GM21723 (cell line): ENCODE data around the gene HASPIN.
A peak's percentile ranks its signal among the peaks of the same experiment; 100 is the strongest.
"Not testable (repeated sequence)": the region's sequence is repeated elsewhere in the genome, so short reads cannot be mapped to it uniquely, and the experiment has no call there.

Experiments used
- ATAC-seq: cut with Tn5 transposase; IDR thresholded peaks from one replicate; pipeline ENCODE4 v1.9.1; 2021; ENCODE audit warnings: mild to moderate bottlenecking, moderate library complexity; ENCODE audit not compliant: unreplicated experiment

The HASPIN gene

DNA sequence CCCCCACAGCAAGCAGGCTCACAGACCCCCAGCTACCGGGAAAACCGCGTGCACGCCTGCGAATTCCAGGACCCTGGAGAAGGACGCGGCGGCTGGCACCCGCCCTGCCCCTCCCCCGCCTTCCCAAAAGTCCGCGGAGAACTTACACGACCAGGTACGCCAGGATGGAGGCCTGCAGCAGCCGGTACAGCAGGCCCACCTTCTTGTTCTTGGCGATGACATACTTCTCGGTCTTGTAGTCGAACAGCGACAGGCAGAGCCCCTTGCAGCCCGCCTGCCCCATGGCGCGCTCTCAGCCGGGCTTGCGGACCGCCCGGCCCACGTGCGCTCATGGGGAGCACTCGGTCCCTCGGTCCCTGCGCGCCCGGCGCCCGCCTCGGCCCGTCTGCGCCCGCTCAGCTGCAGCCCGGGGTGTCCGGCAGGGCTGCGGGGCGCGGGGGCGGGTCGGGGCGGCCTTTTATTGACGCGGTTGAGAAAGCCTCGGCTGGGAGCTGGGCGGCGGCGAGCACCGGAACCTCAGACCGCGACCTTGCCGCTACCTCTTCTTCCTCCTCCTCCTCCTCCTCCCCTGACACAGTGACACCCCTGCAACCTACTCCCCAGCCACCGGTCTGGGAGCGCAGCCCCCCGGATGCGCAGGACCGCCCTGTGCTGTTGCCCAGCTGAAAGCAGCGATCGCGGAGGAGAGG is 27.8 kb upstream of the HASPIN start, which contains the start of gene P2RX5:
P2RX5 (minus strand) TSS at position 433 of the 689 bp plus-strand sequence; CDS start at position 283, 150 bp downstream.
- ATAC-seq = peak; percentile 37

DNA sequence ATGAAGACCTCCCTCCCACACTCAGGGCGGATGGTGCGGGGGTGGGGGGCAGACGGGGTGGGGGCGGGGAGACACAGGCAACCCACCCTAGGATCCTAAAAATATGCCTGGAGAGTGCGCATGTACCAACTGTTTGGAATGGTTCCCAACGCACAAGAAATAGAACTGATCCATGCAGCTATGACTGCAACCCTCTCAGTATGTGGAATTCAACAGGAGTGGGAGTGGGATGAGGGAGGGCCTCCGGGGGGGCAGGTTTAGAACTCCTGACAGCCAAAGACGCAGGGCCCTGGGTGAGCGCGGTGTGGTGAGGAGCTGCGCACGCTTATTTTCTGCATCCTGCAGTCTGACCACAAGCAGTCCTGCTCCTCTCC is 26.6 kb upstream of the HASPIN start:
- ATAC-seq = no peak

DNA sequence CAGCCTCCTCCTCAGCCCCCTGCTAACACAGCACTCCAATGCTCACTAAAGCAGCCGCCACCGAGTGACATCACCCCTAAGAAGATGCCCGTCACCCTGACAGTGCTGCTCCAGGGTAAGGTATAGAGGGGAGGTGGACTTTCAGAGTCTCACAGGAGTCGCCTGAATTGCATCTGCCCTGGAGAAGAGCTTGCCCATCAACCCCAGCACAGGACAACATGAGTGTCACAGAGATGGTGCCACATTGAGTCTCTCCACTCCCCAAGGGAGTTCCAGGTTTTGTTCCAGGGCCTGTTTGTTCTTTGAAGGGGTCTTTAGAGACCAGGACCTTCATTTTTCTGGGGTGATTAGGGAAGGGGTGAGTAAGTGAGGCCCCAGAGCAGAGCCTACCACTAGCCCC is 25.6 kb upstream of the HASPIN start:
- ATAC-seq = no peak

DNA sequence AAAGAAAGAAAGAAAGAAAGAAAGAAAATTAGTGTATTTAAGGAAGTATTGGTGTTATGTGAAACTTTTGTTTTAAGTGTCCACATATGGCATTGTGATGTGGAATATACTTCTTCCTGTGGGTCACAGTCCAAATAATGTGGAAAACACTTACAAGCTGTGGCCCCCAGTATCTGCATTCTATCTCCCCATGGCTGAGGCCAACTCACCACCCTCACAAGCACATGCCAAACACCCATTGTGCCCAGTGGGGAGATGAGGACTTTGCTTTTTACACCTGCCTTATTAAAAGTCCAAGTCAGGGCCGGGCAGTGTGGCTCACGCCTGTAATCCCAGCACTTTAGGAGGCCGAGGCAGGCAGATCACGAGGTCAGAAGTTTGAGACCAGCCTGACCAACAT is 23.8 kb upstream of the HASPIN start:
- no peak for ATAC-seq

DNA sequence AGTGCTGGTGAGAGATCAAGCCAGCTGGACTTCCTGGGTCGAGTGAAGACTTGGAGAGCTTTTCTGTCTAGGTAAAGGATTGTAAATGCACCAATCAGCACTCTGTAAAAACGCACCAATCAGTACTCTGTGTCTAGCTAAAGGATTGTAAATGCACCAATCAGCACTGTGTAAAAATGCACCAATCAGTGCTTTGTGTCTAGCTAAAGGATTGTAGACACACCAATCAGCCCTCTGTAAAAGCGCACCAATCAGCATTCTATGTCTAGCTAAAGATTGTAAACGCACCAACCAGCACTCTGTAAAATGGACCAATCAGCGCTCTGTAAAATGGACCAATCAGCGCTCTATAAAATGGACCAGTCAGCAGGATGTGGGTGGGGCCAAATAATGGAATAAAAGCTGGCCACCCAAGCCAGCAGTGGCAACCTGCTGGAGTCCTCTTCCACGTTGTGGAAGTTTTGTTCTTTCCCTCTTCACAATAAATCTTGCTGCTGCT is 21.6 kb upstream of the HASPIN start:
- not testable (repeated sequence) for ATAC-seq

DNA sequence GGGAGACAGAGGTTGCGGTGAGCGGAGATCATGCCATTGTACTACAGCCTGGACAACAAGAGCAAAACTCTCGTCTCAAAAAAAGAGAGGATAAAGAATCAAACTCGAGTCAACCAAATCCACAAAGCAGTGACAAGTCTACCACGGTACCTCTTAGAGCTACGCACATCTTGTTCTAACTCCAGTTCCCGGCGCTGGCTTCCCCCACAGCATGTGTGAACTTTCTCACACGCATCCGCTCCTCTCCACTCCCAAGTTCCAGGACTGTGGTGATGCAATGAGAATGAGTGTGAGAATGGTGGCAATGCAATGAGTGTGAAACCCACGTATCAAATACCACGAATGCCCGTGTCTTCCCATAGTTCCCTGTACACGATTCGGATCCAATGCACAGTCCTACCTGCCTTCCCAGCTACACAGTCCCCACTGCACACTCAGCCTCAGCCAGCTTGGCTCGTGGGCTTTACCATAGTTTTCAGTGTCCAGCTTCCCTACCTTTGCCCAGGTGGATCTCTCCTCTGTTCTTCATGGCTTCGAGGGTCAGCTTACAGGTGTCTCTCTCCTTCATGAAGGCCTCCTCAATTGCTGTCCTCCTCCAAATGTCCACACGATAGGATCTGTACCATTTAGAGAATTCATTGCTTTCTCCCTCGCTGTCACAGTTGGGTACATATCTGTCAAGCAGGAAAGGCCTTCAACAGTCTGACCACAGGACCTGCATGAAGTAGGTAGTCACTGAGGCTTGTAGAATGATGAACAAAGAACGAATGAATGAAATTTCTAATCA is 18.6 kb upstream of the HASPIN start:
- no peak for ATAC-seq

DNA sequence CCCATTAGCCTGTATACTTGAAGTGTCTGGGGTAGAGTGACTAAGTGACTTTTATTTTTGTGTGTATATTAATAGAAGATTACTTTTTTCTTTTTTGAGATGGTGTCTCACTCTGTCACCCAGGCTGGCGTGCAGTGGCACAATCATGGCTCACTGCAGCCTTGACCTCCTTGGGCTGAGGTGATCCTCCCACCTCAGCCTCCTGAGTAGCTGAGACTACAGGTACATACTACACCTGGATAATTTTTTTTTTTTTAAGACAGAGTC is 18.1 kb upstream of the HASPIN start:
- not testable (repeated sequence) for ATAC-seq

DNA sequence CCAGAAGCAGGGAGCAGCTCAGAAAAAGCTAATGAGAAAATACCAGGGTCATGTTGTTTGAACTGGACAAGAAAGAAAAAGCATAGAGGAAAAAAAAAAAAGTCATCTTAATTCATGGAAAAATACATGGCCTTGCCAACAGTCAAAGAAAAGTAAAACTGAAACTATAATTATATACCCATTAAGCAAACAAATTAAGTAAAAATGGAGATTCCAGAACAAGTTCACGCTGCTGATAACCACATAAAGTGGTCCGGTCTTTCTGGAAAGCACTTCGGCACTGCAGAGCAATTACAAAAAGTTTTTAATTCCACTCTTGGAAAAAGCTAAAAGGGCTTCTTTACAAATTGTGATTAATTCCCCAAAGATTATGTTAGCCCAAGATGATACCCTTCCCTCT is 15.3 kb upstream of the HASPIN start:
- no peak for ATAC-seq

DNA sequence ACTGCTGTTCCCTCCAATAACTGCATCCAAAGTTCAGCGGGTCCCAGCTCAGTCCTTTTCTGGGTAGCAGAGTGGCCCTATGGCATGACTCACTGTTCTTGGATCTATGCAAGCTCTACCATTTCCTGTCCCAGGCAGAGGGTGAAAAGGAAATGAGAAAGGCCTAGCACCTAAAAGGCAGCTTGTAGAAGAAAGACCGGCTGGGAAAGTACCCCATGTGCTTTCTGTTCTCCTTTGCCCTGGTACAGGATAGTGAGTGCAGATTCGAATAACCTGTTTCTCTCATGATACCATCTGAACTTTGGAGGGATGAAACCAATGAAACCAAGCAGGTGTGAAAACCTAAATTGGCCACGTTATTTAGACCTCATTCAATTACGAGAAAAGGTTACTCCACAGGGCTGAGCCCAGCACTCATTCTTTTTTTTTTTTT is 12.7 kb upstream of the HASPIN start:
- ATAC-seq = peak; percentile 90

DNA sequence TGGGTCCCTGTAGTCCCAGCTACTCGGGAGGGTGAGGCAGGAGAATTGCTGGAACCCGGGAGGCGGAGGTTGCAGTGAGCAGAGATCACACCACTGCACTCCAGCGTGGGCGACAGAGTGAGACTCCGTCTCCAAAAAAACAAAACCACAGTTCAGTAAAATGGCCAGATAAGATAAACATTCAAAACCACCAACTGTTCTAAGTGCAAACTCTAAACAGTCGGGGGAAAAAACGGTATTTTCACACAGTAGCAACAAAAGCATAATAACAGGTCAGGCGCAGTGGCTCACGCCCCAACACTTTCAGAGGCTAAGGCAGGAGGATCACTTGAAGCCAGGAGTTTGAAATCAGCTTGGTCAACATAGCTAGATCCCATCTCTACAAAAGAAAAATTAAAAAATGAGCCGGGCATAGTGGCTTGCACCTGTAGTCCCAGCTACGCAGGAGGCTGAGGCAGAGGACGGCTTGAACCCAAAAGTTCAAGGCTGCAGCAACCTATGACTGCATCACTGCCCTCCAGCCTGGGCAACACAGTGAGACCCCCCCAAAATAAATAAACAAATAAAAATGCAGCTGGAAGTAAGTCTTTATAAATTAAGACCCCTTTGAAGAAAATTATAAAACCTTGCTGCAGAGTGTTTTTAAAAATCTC is 10.8 kb upstream of the HASPIN start:
- no peak for ATAC-seq

DNA sequence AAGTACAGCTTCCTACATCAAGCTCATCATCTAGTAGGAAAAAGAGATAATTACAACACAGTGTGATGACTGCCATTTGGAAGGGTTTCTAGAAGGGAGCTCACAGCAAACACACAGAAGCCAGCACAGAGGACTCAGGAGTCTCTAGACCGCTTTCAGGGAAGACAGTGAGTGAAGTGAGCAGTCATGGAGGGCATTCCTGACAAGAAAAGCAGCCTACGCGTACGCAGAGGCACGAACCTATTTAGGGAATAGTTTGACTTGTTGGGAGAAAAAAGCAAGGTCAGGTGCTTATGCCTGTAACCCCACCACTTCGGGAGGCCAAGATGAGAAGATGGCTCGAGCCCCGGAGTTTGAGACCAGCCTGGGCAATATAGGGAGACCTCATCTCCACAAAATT is 8.4 kb upstream of the HASPIN start:
- ATAC-seq = no peak

DNA sequence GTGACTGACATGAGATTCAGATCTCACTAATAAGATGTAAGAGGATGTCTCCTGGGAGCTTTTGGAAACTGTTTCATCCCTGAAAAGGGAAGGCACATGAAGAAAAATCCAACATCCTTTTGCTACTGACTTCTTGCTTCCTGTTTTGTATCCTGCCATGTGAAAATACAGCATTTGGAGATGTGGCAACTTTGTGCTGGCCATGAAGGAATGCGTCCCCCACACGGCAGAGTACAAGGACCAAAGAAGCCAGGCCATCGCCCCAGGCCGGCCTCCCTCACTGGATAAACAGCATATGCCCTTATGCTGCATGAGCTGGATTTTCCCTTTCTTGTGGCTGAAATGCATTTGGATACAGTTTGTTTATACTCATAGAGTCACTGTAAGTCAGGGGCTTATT is 5.5 kb upstream of the HASPIN start:
- no peak for ATAC-seq

DNA sequence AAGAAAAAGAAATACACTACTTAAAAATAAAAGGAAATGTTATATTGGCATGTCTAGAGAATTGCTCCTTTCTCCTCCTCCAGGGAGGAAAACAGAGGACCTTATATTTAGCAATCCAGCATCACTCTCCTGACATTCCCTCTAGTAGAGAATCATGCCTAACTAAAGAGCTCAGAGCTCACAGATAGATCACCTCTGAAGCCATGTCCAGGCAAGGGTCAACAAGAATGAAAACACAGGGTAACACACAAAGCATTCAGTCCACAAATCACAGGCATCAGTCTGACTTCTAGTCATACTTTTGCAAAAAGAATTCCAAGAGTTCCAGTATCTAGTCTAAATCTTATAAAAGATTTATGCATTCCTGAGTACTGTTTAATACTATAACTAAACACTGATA is 4.4 kb upstream of the HASPIN start:
- ATAC-seq = no peak

DNA sequence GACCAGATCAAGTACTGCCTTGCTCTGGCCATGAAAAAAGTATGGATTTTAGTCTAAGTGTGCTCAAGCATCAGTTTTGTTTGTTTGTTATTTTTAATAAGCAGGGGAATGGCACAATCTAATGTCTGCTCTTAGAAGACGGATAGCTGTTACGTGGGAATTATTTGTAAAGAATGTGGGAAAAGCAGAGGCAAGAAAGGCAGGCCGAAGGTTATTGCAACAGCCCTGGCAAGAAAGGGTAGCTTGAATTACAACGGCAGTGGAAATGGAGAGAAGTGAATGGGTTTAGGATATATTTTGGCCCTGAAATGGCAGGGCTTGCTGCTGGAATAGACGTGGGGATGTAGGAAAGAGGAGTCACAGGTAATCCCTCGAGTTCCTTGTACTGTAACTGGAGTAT is 987 bp upstream of the HASPIN start:
- ATAC-seq = no peak

DNA sequence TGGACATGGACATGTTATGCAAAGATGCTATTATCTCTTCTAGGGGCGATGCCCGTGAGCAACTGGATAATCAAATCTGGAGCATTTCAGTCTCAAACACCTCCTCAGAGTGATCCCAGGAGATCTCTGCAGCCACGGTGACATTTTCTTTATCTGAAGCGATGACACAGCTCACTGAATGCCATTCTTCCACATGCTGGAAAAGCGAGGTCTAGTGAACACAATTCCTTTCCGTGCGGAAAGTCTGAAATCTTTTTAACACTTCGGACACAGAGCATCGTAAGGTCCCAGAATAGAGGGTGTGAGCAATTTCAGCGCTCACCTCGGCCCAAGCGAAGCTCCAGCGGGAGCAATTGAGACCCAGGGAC is 531 bp upstream of the HASPIN start:
- ATAC-seq = no peak

DNA sequence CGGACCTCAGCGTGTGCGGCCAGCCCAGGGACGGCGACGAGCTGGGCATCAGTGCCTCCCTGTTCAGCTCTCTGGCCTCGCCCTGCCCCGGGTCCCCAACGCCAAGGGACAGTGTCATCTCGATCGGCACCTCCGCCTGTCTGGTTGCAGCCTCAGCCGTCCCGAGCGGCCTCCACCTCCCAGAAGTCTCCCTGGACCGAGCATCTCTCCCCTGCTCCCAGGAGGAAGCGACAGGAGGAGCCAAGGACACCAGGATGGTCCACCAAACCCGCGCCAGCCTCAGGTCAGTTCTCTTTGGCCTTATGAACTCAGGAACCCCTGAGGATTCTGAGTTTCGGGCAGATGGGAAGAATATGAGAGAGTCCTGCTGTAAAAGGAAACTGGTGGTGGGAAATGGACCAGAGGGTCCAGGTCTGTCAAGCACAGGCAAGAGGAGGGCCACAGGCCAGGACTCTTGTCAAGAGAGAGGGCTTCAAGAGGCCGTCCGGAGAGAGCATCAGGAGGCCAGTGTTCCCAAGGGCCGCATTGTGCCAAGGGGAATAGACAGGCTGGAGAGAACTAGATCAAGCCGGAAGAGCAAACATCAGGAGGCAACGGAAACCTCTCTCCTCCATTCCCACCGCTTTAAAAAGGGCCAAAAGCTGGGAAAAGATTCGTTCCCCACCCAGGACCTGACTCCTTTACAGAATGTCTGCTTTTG is 825 bp downstream of the HASPIN start:
- no peak for ATAC-seq

DNA sequence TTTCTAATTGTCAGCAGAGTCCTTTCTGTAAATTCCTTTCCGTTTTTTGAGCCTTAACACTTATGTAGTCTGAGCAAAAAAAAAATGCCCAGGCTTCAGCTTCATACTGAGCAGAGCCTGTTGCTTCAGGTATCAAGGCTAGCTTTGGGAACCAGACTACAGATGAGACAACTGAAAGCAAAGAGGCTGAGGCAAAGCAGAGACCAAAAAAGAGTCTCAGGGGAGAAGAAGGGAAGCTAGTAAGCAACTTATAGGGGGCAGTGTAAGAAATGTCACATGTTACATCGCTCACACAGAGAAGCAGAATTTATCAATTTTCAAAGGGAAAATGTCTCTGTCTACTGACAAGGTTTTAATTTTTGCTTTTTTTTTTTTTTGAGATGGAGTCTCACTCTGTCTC is 3.3 kb downstream of the HASPIN start:
- ATAC-seq = no peak

DNA sequence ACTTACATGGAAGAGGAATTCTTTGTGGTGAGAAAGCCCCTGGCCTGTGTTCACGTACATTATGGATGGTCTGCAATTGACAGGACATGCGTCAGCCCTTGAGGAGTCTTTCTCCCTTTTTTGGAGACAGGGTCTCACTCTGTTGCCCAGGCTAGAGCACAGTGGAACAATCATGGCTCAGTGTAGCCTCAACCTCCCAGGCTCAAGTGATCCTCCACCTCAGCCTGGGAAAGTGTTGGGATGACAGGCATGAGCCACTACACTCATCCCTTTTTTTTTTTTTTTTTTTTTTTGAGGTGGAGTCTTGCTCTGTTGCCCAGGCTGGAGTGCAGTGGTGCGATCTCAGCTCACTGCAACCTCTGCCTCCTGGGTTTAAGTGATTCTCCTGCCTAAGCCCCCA is 4.4 kb downstream of the HASPIN start:
- not testable (repeated sequence) for ATAC-seq

DNA sequence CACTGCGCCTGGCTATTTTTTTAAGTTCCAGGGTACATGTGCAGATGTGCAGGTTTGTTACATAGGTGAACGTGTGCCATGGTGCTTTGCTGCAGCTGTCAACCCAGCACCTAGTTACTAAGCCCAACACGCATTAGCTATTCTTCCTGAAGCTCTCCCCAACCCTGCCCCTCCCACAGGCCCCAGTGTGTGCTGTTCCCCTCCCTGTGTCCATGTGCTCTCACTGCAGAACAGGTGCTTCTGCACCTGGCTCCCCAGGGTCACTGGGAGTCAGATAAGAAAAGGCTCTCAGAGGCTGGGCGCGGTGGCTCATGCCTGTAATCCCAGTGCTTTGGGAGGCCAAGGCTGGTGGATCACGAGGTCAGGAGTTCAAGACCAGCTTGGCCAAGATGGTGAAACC is 6.2 kb downstream of the HASPIN start:
- ATAC-seq = no peak

DNA sequence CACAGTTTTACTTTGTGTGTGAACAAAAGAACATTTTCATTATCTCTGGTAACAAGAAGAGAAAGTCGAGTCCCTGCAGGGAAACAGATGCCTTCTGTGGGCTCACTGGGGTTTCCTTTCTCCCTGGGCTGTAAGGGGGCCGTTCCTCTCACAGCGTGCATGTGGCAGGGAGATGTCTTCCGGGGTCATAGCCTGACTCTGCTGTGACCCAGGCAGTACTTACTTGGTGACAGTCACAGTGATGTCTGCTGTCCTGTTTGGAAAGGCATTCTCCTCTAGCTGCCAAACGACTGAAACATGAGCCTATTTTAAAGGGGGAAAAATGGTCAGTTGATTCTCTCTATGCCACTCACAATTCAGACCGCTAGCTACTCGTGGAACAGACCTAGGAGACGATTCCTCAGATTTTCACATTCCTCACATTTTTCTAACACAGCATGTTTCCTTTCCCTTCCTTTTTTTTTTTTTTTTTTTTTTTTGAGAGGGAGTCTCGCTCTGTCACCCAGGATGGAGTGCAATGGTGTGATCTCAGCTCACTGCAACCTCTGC is 7.3 kb downstream of the HASPIN start:
- no peak for ATAC-seq

DNA sequence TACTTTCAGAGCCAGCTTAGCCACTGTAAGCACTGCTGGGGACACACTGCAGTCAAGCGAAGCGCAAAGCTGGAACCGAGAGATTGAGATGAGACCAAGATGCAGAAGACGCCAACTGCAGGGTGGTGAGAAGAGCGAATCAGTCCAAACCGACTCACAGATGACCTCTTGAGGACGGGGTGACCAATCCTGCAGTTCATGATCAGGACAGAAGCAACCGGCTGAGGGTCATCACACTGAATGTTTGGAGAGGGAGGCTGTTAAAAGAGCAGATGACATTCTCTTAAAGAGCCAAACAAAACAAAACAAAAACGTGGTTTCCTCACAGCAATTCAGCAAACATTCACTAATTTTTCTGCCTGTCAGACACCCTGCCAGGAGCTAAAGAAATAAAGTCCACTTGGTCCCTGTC is 8.5 kb downstream of the HASPIN start:
- peak; percentile 88 for ATAC-seq
